PC-3 (cell line): Measurements from ENCODE around the gene PVALEF.

Experiments used
- EZH2 ChIP-seq: fragments of 300-600 bp; sonication (generic); IDR thresholded peaks from one replicate; pipeline ENCODE4 v1.6.1; 2017; ENCODE audit warnings: antibody characterized with exemption, mild to moderate bottlenecking, low read length; ENCODE audit not compliant: unreplicated experiment
- TF ChIP-seq, protein P1 (sequence below): fragments of 300-600 bp; sonication (generic); conservative IDR thresholded peaks from 2 replicates; pipeline ENCODE4 v1.5.1; 2017; ENCODE audit warnings: antibody characterized with exemption, low read depth, mild to moderate bottlenecking, low read length

GRCh38 chr17:81153340-81153803 lies 11.9 kb upstream of the PVALEF start:
- TF ChIP-seq, protein P1, sequence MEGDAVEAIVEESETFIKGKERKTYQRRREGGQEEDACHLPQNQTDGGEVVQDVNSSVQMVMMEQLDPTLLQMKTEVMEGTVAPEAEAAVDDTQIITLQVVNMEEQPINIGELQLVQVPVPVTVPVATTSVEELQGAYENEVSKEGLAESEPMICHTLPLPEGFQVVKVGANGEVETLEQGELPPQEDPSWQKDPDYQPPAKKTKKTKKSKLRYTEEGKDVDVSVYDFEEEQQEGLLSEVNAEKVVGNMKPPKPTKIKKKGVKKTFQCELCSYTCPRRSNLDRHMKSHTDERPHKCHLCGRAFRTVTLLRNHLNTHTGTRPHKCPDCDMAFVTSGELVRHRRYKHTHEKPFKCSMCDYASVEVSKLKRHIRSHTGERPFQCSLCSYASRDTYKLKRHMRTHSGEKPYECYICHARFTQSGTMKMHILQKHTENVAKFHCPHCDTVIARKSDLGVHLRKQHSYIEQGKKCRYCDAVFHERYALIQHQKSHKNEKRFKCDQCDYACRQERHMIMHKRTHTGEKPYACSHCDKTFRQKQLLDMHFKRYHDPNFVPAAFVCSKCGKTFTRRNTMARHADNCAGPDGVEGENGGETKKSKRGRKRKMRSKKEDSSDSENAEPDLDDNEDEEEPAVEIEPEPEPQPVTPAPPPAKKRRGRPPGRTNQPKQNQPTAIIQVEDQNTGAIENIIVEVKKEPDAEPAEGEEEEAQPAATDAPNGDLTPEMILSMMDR = no peak
- no peak for TF ChIP-seq EZH2
